GM10847 (cell line): ENCODE results near the gene ST3GAL2.

Experiments
- POLR2A ChIP-seq: IDR thresholded peaks from 2 replicates; pipeline ENCODE4 v1.6.1; 2011; ENCODE audit not compliant: insufficient read length; ENCODE audit errors: extremely low read depth

The ST3GAL2 gene

DNA sequence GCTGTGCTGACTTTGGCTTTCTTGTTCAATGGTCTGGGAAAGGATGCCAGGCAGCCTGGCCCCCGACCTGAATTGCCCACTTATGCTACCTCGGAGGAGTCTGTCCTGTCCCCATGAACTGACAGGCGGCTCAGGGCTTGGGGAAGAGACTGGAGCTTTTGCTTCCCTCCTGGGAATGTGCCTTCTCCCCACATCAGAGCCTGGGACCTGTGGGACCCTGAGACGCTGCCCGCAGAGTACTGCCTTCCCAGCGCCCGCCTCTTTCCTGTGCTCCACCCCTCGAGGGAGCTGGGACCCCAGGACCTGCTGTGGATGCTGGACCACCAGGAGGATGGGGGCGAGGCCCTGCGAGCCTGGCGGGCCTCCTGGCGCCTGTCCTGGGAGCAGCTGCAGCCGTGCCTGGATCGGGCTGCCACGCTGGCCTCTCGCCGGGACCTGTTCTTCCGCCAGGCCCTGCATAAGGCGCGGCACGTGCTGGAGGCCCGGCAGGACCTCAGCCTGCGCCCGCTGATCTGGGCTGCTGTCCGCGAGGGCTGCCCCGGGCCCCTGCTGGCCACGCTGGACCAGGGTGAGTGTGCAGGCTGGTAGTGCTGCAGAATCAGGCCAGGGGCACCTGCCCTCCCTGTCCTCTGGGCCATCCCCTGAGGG, 34.0 kb upstream of the ST3GAL2 start:
- TF ChIP-seq POLR2A: no peak

DNA sequence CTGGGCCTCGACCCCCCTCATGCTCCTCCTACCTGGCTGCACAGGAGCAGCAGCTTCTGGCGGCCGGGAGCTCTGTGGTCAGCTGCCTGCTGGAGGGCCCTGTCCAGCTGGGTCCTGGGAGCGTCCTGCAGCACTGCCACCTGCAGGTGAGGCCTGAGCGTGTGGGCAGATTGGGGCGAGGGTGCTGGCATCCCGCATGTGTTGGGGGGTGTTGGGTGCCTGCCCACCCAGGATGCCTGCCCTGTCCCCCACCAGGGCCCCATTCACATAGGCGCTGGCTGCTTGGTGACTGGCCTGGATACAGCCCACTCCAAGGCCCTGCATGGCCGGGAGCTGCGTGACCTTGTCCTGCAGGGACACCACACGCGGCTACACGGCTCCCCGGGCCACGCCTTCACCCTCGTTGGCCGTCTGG, 32.0 kb upstream of the ST3GAL2 start:
- no peak for TF ChIP-seq POLR2A

DNA sequence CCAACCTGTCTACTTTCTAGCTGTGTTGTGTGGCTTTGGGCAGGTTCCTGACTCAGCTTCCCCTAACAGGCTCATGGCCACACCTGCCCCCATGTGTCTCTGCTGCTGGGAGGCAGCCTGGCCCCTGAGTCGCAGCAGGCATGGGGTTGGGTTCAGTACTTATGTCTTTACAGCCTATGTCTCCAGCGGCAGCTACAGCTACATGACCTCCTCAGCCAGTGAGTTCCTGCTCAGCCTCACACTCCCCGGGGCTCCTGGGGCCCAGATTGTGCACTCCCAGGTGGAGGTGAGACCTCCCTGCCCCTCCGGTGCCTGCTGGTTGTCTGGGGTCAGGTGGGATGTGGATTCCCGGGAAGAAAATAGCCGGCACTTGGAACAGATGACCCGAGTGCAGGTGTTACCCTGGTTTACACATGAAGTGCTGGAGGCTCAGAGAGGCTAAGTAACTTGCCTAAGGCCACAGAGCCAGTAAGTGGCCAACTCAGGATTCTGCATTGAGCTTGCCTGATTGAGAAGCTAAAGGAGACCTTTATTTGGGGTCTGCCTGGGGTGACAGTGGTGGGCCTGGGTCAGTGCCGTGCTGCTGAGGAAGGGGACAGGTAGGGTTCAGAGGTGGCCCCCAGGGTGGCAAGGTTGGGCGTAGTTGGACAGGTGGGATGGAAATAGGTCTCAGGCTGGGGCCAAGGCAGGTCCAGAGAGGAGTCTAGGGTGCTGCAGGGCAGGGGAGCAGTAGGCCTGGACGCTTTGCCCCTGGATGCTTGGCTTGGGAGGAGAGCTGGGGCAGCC, 31.4 kb upstream of the ST3GAL2 start:
- TF ChIP-seq POLR2A: no peak

DNA sequence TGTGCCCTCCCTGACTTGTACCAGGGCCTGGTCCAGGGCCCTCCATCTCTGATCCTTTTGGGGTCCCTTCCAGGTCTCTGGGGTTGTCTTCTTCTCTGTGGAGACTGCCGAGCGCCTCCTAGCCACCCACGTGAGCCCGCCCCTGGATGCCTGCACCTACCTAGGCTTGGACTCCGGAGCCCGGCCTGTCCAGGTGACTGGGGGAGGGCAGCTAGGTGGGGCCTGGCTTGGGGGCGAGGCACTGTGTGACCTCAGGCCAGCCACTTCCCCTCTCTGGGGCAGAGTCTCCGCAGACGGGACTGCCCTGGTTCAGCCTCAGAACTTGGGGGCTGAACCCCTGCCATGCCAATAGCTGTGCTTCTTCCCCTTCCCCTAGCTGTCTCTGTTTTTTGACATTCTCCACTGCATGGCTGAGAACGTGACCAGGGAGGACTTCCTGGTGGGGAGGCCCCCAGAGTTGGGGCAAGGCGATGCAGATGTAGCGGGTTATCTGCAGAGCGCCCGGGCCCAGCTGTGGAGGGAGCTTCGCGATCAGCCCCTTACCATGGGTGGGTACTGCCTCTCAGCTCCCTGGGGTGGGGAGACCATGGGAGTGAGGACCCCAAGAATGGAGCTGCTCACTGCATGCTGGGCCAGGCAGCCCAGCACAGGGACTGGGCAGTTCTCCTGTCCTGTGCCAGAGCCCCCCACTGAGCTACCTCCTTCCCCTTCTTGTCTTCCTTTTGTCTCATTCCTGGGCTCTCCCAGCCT, 30.1 kb upstream of the ST3GAL2 start:
- no peak for TF ChIP-seq POLR2A

DNA sequence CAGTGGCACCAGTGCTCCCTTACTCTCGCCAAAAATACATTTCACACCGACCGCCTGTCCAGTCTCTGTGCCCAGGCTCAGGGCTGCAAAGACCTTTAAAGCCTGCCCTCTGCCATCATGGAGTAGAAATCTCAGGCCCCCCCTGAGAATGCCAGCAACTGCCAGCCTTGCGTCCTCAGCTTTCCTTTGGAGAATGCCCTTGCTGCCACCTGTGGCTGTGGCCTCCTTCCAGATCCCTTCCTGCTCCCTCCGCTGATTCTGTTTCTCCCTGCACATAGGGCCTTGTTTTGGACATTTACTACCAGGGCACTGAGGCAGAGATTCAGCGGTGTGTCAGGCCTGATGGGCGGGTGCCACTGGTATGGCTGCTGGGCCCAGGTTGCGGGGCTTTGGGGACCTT, 28.7 kb upstream of the ST3GAL2 start:
- TF ChIP-seq POLR2A: no peak

DNA sequence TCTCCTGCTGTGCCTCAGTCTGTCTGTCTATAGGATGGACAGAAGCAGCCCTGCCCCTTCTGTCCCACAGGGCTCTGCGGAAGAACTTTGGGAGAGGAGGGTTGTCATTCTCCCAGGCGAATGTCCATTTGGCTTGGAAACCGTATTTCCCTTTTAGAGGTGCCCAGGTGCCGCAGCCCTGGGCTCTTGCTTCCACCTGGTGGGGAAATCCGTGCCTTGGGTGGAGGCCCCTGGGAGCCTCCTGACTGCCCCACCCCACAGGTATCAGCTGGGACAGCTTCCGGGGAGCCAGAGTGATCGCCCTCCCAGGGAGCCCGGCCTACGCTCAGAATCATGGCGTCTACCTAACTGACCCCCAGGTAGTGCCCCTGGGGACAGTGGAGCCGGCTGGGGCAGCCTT, 28.2 kb upstream of the ST3GAL2 start:
- no peak for TF ChIP-seq POLR2A

DNA sequence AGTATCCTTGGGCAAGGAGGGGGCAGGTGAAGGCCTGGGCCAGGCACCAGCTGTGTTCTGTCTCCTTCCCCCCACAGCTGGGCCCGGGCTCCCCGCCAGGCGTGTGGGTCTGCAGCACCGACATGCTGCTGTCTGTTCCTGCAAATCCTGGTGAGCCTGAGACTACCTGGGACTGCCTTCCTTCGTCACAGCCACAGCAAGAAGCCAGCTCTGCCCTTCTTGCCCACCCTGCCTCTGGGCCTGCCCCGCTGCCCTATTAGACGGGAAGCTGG, 27.8 kb upstream of the ST3GAL2 start:
- no peak for TF ChIP-seq POLR2A

DNA sequence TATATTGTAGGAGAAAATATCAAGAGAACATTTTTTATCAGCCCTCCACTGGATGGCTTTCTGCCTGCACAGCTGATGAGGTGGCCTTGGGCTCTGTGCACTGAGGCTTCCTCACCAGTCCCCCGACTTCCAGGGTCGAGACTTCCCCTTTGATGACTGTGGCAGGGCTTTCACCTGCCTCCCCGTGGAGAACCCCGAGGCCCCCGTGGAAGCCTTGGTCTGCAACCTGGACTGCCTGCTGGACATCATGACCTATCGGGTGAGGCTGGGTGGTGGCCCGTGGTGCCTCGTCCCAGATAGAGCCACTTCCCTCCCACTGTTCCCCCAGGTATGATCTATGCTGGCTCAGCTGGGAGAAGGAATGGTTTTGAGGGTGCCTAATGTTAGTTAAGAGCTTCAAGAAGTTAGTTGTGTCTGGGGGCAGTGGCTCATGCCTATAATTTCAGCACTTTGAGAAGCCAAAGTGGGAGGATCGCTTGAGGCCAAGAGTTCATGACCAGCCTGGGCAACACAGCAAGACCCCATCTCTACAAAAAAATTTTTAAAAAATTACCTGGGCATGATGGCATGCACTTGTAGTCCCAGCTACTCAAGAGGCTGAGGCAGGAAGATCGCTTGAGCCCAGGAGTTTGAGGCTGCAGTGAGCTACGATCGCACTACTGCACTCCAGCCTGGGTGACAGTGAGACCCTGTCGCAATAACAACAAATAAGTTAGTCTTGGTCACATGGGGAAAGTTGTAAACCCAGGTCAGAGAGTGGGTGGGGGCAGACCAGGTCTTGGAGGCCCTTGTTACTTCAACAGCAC, 27.3 kb upstream of the ST3GAL2 start:
- no peak for TF ChIP-seq POLR2A

DNA sequence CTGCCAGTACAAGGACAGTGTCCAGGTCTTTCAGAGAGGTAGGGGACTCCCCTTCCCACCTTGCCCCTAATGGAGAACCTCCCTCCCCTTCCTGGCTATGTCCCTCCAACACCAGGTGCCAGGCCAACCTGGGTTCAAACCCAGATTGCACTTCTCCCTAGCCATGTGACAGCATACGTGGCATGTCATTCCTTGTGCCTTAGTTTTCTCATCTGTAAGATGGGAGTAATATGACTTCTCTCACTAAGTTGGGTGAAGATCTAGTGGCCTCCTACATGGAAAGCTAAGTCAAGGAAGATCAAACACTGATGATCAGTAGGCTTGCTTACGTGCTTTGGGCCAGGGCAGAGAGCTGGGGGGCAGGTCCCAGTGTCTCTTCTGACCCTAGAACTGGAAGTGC, 24.3 kb upstream of the ST3GAL2 start:
- TF ChIP-seq POLR2A: no peak

DNA sequence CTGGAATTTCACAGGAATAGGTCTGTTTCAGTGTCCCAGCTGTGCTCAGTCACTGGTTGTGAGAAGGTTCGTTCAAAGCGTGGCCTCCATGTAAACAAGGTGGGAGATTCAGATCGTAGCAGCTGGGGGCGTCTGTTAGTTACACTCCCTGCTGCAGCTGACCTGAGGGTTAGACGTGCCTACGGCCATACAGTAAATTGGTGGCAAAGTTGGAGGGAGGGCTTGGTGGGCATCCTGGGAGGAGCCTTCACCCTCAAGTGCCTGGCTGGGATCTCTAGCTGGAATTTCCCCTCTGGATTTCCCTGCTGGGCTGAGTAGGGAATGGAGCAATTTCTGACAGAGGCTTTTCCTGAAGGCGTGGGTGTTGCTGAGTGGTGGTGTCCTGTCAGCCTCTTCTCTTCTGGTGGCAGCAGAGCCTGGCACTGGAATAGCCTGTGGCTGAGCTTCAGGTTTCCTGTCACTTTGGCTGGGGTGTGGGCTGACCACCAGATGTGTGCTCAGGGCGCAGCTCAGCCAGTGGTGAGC, 21.9 kb upstream of the ST3GAL2 start:
- TF ChIP-seq POLR2A: no peak

DNA sequence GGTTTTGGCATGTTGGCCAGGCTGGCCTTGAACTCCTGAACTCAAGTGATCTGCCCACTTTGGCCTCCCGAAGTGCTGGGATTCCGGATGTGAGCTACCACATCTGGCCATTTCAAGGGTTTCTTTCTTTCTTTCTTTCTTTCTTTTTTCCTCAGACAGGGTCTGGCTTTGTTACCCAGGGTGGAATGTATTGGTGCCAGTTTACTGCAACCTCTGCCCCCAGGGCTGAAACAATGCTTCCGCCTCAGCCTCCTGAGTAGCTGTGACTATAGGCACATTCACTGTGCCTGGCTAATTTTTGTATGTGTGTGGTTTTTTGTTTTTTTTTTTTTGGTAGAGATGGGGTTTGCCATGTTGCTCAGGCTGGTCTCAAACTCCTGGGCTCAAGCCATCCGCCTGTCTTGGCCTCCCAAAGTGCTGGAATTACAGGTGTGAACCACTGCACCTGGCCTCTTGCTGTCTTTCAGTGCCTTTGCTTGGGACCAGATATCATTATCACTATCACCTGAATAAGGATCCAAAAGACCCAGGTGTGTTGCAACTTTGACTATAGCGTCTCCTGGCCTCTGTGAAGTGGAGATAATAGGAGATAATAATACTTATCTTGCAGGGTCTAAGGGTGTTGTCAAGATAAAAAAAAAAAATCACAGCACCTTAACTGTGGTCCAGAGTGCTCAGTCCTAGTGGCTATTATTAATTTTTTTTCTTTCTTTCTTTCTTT, 18.7 kb upstream of the ST3GAL2 start:
- no peak for TF ChIP-seq POLR2A

DNA sequence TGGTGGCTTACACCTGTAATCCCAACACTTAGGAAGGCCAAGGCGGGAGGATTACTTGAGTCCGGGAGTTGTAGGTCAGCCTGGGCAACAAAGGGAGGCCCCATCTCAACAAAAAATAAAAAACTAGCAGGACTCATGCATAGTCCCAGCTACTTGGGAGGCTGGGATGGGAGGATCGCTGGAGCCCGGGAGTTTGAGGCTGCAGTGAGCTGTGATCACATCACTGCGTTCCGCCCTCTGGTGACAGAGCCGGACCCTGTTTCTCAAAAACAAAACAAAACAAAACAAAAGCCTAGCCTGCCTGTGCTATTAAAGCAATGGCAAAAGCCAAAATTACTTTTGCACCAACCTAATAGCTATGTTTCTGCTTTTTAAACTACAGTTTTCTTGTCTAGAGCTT, 17.0 kb upstream of the ST3GAL2 start:
- TF ChIP-seq POLR2A: no peak

DNA sequence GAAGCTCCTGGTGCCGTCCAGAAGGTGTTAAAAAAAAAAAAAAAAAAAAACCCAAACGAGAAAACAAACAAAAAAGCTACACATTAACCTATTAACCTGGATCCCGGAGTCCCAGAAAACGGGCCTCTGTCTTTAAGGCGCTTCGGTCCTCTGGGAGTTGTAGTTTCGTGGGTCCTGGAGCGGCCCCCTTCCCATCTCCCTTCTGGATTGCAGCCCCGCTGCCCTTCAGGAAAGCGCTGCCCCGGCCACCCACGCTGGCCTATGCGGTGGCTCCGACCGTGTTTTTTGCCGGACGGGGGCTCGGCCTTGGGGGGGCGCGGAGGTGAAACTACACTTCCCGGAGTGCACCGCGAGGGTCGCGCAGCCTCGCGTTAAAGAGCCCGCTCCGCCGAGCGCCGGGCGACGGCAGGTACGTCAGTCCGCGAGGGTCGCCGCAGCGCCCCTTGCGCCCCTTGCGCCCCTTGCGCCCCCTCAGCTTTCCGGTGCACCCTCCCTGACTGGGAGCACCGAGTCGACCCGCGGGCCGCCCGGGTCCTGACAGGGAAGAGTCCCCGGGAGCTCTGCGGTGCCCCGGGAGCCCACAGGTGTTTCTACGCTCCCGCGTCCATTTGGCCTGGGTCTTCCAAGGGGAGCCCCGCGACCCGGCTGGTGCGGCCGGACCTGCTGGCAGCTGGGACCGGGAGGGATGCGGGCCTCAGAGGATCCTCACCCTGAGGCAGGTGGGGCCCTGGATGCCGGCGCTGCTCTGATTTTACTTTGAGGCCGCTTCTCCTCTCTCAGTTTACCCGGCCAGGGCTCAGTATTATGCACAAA, 15.5 kb upstream of the ST3GAL2 start, which contains the start of gene FCSK:
Gene FCSK (plus strand): TSS at position 374 of the 813 bp plus-strand sequence. CDS start 8,596 bp downstream, outside the sequence.
- TF ChIP-seq POLR2A: peak; percentile 60

DNA sequence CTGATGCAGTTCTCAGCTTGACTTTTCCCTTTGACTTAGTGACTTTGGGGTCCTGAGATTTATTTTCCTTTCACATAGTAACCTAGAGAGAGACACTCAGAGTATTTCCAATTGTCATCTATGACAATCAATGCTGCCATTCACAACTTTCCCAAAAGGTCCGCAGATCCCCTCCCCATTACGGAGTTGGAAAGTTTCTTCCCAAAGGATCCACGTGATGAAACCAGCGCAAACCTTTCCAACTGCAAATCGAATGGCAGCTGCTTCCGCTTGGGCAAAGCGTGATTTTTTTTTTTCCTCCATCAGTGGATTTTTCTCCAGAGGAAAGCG, 15.0 kb upstream of the ST3GAL2 start:
- no peak for TF ChIP-seq POLR2A
